K562 (cell line): ENCODE measurements around the gene PFDN4. TPM values are rescaled to one million over a fixed set of nuclear protein-coding genes. Genes with fewer than 3 reads are reported as not detected.

Experiments
- ATF2 ChIP-seq: sonication (generic); formaldehyde crosslinking; IDR thresholded peaks from 2 replicates; pipeline ENCODE4 v1.8.1; 2022; ENCODE audit warnings: missing genetic modification reagents
- CBFA2T3 ChIP-seq: fragments of 450-650 bp; IDR thresholded peaks from 2 replicates; pipeline ENCODE4 v1.6.1; 2017
- CREB3 ChIP-seq: fragments of 450-650 bp; conservative IDR thresholded peaks from 2 replicates; pipeline ENCODE4 v1.6.1; 2016; ENCODE audit warnings: missing genetic modification characterization, low read depth, mild to moderate bottlenecking, missing compliant biosample characterization, moderate library complexity
- CTCF ChIP-seq, 3 experiments: IDR thresholded peaks in 2 of 3; conservative IDR thresholded peaks in 1 of 3; 2 replicates each; pipeline ENCODE4 v1.5.1; 2011 to 2012; ENCODE audit warnings: low read length in 3 of 3, mild to moderate bottlenecking in 3 of 3, control low read depth in 2 of 3, improper control_type of control experiment in 1 of 3, inconsistent platforms in 1 of 3, low read depth in 1 of 3, mixed read lengths in 1 of 3, moderate library complexity in 1 of 3; ENCODE audit not compliant: insufficient read depth in 2 of 3
- FIP1L1 ChIP-seq: fragments of 200-400 bp; formaldehyde crosslinking; IDR thresholded peaks from 2 replicates; pipeline ENCODE4 v1.6.1; 2018; ENCODE audit warnings: mild to moderate bottlenecking, low read depth, low read length; ENCODE audit not compliant: poor library complexity, severe bottlenecking
- HDAC2 ChIP-seq: fragments of 450-650 bp; IDR thresholded peaks from 2 replicates; pipeline ENCODE4 v1.6.1; 2016; ENCODE audit warnings: mild to moderate bottlenecking
- HLTF ChIP-seq: fragments of 450-650 bp; IDR thresholded peaks from 2 replicates; pipeline ENCODE4 v1.6.1; 2016
- NRF1 ChIP-seq, 2 experiments: fragments of 450-650 bp; IDR thresholded peaks in 1 of 2; conservative IDR thresholded peaks in 1 of 2; 2 replicates each; pipeline ENCODE4 v1.6.1; 2014; ENCODE audit warnings: mild to moderate bottlenecking in 2 of 2
- PTTG1 ChIP-seq: fragments of 450-650 bp; IDR thresholded peaks from 2 replicates; pipeline ENCODE4 v1.6.1; 2016; ENCODE audit warnings: low read depth, mild to moderate bottlenecking, missing genetic modification characterization, missing compliant biosample characterization
- SLC30A9 ChIP-seq: fragments of 250-450 bp; sonication (Bioruptor Pico); IDR thresholded peaks from 2 replicates; pipeline ENCODE4 v1.8.0; 2022; ENCODE audit warnings: mild to moderate bottlenecking, moderate library complexity
- SMARCA5 ChIP-seq: fragments of 450-650 bp; IDR thresholded peaks from 2 replicates; pipeline ENCODE4 v1.6.1; 2016
- UBTF ChIP-seq, 2 experiments: IDR thresholded peaks; 2 replicates each; pipeline ENCODE4 v1.6.1; 2012; ENCODE audit warnings: improper control_type of control experiment in 2 of 2, low read depth in 2 of 2, low read length in 2 of 2, borderline replicate concordance in 1 of 2
- ZBTB8A ChIP-seq: fragments of 450-650 bp; IDR thresholded peaks from 2 replicates; pipeline ENCODE4 v1.6.1; 2018; ENCODE audit warnings: mild to moderate bottlenecking, moderate library complexity; ENCODE audit not compliant: partially characterized antibody
- ZHX1 ChIP-seq: fragments of 150-350 bp; conservative IDR thresholded peaks from 2 replicates; pipeline ENCODE4 v1.6.1; 2014; ENCODE audit warnings: low read length
- ZNF124 ChIP-seq: sonication (generic); formaldehyde crosslinking; IDR thresholded peaks from 2 replicates; pipeline ENCODE4 v1.8.1; 2022; ENCODE audit warnings: missing genetic modification reagents
- ZNF274 ChIP-seq: IDR thresholded peaks from 2 replicates; pipeline ENCODE4 v1.6.1; 2011; ENCODE audit warnings: low read depth, mild to moderate bottlenecking, low read length, moderate library complexity, borderline replicate concordance
- ZNF347 ChIP-seq: fragments of 450-650 bp; formaldehyde crosslinking; IDR thresholded peaks from 2 replicates; pipeline ENCODE4 v1.4.0; 2020; ENCODE audit warnings: low read depth, mild to moderate bottlenecking, moderate library complexity
- ZNF79 ChIP-seq: fragments of 250-450 bp; sonication (Bioruptor Pico); IDR thresholded peaks from 2 replicates; pipeline ENCODE4 v1.4.0; 2020; ENCODE audit warnings: low read depth, mild to moderate bottlenecking, moderate library complexity
- polyA plus RNA-seq, 8 experiments: library from polyadenylated mRNA; depleted of rRNA in 4 of 8; stranded (reverse) in 5 of 8; unstranded in 3 of 8; fragments of >200 nt; fragmentation: Nextera tagmentation in 2 of 8; fragmentation: Illumina TruSeq in 1 of 8; extraction: Ambion mirVana in 2 of 8; extraction: Trizol in 1 of 8; gene quantifications; 2 replicates each; pipeline versions ENCODE4 v1.2.1 to v1.2.3, GENCODE V29; 2011 to 2014; ENCODE audit warnings: inconsistent platforms in 1 of 8, missing spikeins in 1 of 8
- total RNA-seq, 7 experiments: library from RNA; depleted of rRNA in 6 of 7; stranded (reverse); fragments of >200 nt in 6 of 7; fragmentation: Illumina TruSeq in 2 of 7; extraction: Trizol in 2 of 7; gene quantifications; 2 replicates each; pipeline versions ENCODE4 v1.2.1 to v1.2.3, GENCODE V29; 2011 to 2021; ENCODE audit warnings: low replicate concordance in 1 of 7

PFDN4 gene
- total and polyA plus RNA-seq, 9 of the 15 experiments (the other 6 are each of a cell fraction or from before 2014, with no cell fraction given) = 60.1 to 214 (median 122) TPM

GRCh38 chr20:54207743-54208547, at the start of gene PFDN4 (continued):
- TF ChIP-seq CREB3 = no peak
- TF ChIP-seq PTTG1 = no peak
- TF ChIP-seq FIP1L1 = peak; percentile 25
- no peak for TF ChIP-seq ZNF124 (CRISPR knock-in tag)
- TF ChIP-seq ZNF274 = no peak
- TF ChIP-seq CTCF (IDR thresholded peaks at IDR 0.05 in 2 of 3, conservative IDR thresholded peaks at IDR 0.05 in 1 of 3; ENCODE audit: insufficient read depth in 2 of 3, low read depth in 1 of 3, low read length in 3 of 3) = peak; percentile 81 to 91 (median 82)
- TF ChIP-seq NRF1 (conservative IDR thresholded peaks at IDR 0.05 in 1 of 2, IDR thresholded peaks at IDR 0.05 in 1 of 2) = peak in 1 of 2 experiments; percentile 22; a peak in 1 of 4 replicates
- peak; percentile 43 for TF ChIP-seq CBFA2T3
- peak; percentile 24; the same call in 1 of the 2 replicates for TF ChIP-seq HDAC2
- TF ChIP-seq ATF2 = no peak
- TF ChIP-seq ZNF79 (CRISPR knock-in tag) = no peak
- no peak for TF ChIP-seq ZHX1
- no peak for TF ChIP-seq ZBTB8A
- no peak for TF ChIP-seq HLTF
- no peak for TF ChIP-seq ZNF347 (CRISPR knock-in tag)
- no peak for TF ChIP-seq SLC30A9 (CRISPR knock-in tag)
- 0 out of 4 replicates have a peak, but pooled peaks have one; percentile 6 to 35 for TF ChIP-seq UBTF (IDR thresholded peaks at IDR 0.05; ENCODE audit: borderline replicate concordance in 1 of 2, low read depth in 2 of 2, low read length in 2 of 2)
- TF ChIP-seq SMARCA5 = no peak
